GM19395 (cell line): ENCODE results near the gene NCAM1.

Experiments used
- ATAC-seq: cut with Tn5 transposase; IDR thresholded peaks from one replicate; pipeline ENCODE4 v1.9.1; 2021; ENCODE audit warnings: mild to moderate bottlenecking, moderate library complexity; ENCODE audit not compliant: unreplicated experiment

Gene NCAM1

GRCh38 chr11:112967082-112967481 lies 5.9 kb downstream of the NCAM1 start:
- no peak for ATAC-seq

GRCh38 chr11:112968941-112969713 lies 7.9 kb downstream of the NCAM1 start:
- no peak for ATAC-seq

- ATAC-seq = no peak
These were observed 10.0 kb downstream of the NCAM1 start for GRCh38 chr11:112971195-112971594.

GRCh38 chr11:112971827-112972226 lies 10.6 kb downstream of the NCAM1 start:
- ATAC-seq = no peak

GRCh38 chr11:112972399-112973145 lies 11.4 kb downstream of the NCAM1 start:
- no peak for ATAC-seq

- ATAC-seq = no peak
These were observed 13.8 kb downstream of the NCAM1 start for GRCh38 chr11:112975051-112975450.

GRCh38 chr11:112975493-112975892 lies 14.3 kb downstream of the NCAM1 start:
- no peak for ATAC-seq

- no peak for ATAC-seq
These were observed 16.5 kb downstream of the NCAM1 start for GRCh38 chr11:112977755-112978154.

- no peak for ATAC-seq
These were observed 22.7 kb downstream of the NCAM1 start for GRCh38 chr11:112983887-112984286.

- ATAC-seq = no peak
These were observed 28.0 kb downstream of the NCAM1 start for GRCh38 chr11:112989198-112989597.

GRCh38 chr11:112993808-112994207 lies 32.6 kb downstream of the NCAM1 start:
- no peak for ATAC-seq

GRCh38 chr11:112995423-112996090 lies 34.3 kb downstream of the NCAM1 start:
- no peak for ATAC-seq

GRCh38 chr11:112996994-112997393 lies 35.8 kb downstream of the NCAM1 start:
- ATAC-seq = no peak

GRCh38 chr11:112997857-112998466 lies 36.7 kb downstream of the NCAM1 start:
- no peak for ATAC-seq

- ATAC-seq = no peak
These were observed 38.3 kb downstream of the NCAM1 start for GRCh38 chr11:112999520-112999919.

- no peak for ATAC-seq
These were observed 40.5 kb downstream of the NCAM1 start for GRCh38 chr11:113001709-113002108.

- no peak for ATAC-seq
These were observed 45.8 kb downstream of the NCAM1 start for GRCh38 chr11:113006896-113007445.

GRCh38 chr11:113014262-113015097 lies 53.3 kb downstream of the NCAM1 start:
- ATAC-seq = no peak

- ATAC-seq = no peak
These were observed 53.9 kb downstream of the NCAM1 start for GRCh38 chr11:113015098-113015455.

GRCh38 chr11:113016905-113017304 lies 55.7 kb downstream of the NCAM1 start:
- no peak for ATAC-seq
